H1 (cell line): ENCODE results near the gene GABRE. TPM values are rescaled to one million over a fixed set of nuclear protein-coding genes. Genes with fewer than 3 reads are reported as not detected.

Experiments
- CTCF ChIA-PET: fragments of 300-600 bp; sonication (Branson Sonifier 250); formaldehyde crosslinking; loops from one replicate; lab custom pipeline; 2021; ENCODE audit not compliant: partially characterized antibody; lab: Charles Lee
- POLR2A ChIA-PET: fragments of 300-600 bp; sonication (Branson Sonifier 250); formaldehyde crosslinking; loops from one replicate; lab custom pipeline; 2021; ENCODE audit warnings: inconsistent platforms; ENCODE audit not compliant: partially characterized antibody; lab: Charles Lee
- DNase-seq, 2 experiments: peaks; one replicate each; pipeline versions ENCODE4 v3.0.0 to v3.0.0-alpha.2; 2010 to 2022; ENCODE audit warnings: low spot score in 2 of 2, low read depth in 1 of 2, mixed read lengths in 1 of 2
- FAIRE-seq: peaks from 2 replicates; lab custom pipeline; 2011; peaks lifted over from hg19 to GRCh38; lab: Jason Lieb, UNC
- H2AFZ ChIP-seq: 2 replicates; pipeline ENCODE4 v1.8.1; 2012; ENCODE audit warnings: low read length, inconsistent platforms
- H2AK5ac ChIP-seq: 2 replicates; pipeline ENCODE4 v1.6.1; 2013; ENCODE audit warnings: low read depth, low read length
- H2BK120ac ChIP-seq: replicated peaks from 2 replicates; pipeline ENCODE3; 2013; ENCODE audit warnings: low read depth, low read length, inconsistent platforms
- H2BK12ac ChIP-seq: 2 replicates; pipeline ENCODE4 v1.6.1; 2013; ENCODE audit warnings: low read depth, low read length
- H2BK15ac ChIP-seq: 2 replicates; pipeline ENCODE4 v1.6.1; 2013; ENCODE audit warnings: low read length
- H2BK20ac ChIP-seq: 2 replicates; pipeline ENCODE4 v1.6.1; 2013; ENCODE audit warnings: low read length
- H2BK5ac ChIP-seq: 2 replicates; pipeline ENCODE4 v1.6.1; 2013; ENCODE audit warnings: low read depth, low read length
- H3K14ac ChIP-seq: 2 replicates; pipeline ENCODE4 v1.6.1; 2013; ENCODE audit warnings: inconsistent platforms; ENCODE audit not compliant: insufficient read length
- H3K18ac ChIP-seq: 2 replicates; pipeline ENCODE4 v1.6.1; 2013; ENCODE audit warnings: low read length; ENCODE audit errors: extremely low read depth
- H3K23ac ChIP-seq: 2 replicates; pipeline ENCODE4 v1.6.1; 2013; ENCODE audit warnings: inconsistent platforms; ENCODE audit not compliant: insufficient read length
- H3K23me2 ChIP-seq: 2 replicates; pipeline ENCODE4 v1.6.1; 2013; ENCODE audit warnings: low read depth, low read length
- H3K27ac ChIP-seq: 2 replicates; pipeline ENCODE4 v1.6.1; 2011; ENCODE audit warnings: low read depth, low read length, inconsistent platforms
- H3K27me3 ChIP-seq, 4 experiments: replicated peaks in 1 of 4; 1 replicate in 1 of 4; 2 replicates in 3 of 4; pipeline versions ENCODE4 v1.6.1 to v1.8.1; 2011 to 2013; ENCODE audit warnings: low read length in 3 of 4, mild to moderate bottlenecking in 3 of 4, inconsistent platforms in 2 of 4, mixed read lengths in 2 of 4, moderate library complexity in 1 of 4; ENCODE audit not compliant: control insufficient read depth in 3 of 4, insufficient read depth in 3 of 4; ENCODE audit errors: extremely low read depth in 1 of 4
- H3K36me3 ChIP-seq, 4 experiments: 2 replicates each; pipeline versions ENCODE4 v1.6.1 to v1.8.1; 2011 to 2013; ENCODE audit warnings: mild to moderate bottlenecking in 4 of 4, low read length in 3 of 4, moderate library complexity in 2 of 4, control low read depth in 1 of 4, inconsistent platforms in 1 of 4; ENCODE audit not compliant: insufficient read depth in 4 of 4, control insufficient read depth in 2 of 4
- H3K4ac ChIP-seq: replicated peaks from 2 replicates; pipeline ENCODE3; 2013; ENCODE audit warnings: low read length, low read depth, mixed read lengths, inconsistent platforms; ENCODE audit not compliant: insufficient read length
- H3K4me1 ChIP-seq, 4 experiments: replicated peaks in 1 of 4; 1 replicate in 1 of 4; 2 replicates in 3 of 4; pipeline versions ENCODE4 v1.6.1 to v1.8.1; 2011 to 2013; ENCODE audit warnings: low read length in 3 of 4, inconsistent platforms in 2 of 4, mixed read lengths in 1 of 4; ENCODE audit not compliant: insufficient read depth in 4 of 4, control insufficient read depth in 3 of 4
- H3K4me2 ChIP-seq, 2 experiments: 2 replicates each; pipeline versions ENCODE4 v1.6.1 to v1.8.1; 2011 to 2013; ENCODE audit warnings: low read depth in 2 of 2, low read length in 2 of 2, control low read depth in 1 of 2, inconsistent platforms in 1 of 2, mild to moderate bottlenecking in 1 of 2; ENCODE audit not compliant: insufficient read depth in 1 of 2
- H3K4me3 ChIP-seq, 4 experiments: fragments of 200-600, 300-600 bp in 1 of 4; sonication (generic), shearing (Covaris generic), sonication (Bioruptor Twin) in 1 of 4; 2 replicates each; pipeline versions ENCODE4 v1.5.1 to v1.8.1; 2011 to 2016; ENCODE audit warnings: low read length in 4 of 4, low read depth in 3 of 4, control low read depth in 2 of 4, inconsistent platforms in 2 of 4, mild to moderate bottlenecking in 2 of 4, mixed read lengths in 1 of 4, moderate library complexity in 1 of 4; ENCODE audit not compliant: insufficient read depth in 2 of 4; ENCODE audit errors: extremely low read depth in 1 of 4
- H3K56ac ChIP-seq: replicated peaks from 2 replicates; pipeline ENCODE3; 2013; ENCODE audit warnings: low read depth, mild to moderate bottlenecking, mixed read lengths, low read length, inconsistent platforms; ENCODE audit not compliant: insufficient read length
- H3K79me1 ChIP-seq: 2 replicates; pipeline ENCODE4 v1.6.1; 2013; ENCODE audit warnings: low read depth, low read length, control low read depth
- H3K79me2 ChIP-seq, 2 experiments: 2 replicates each; pipeline versions ENCODE4 v1.6.1 to v1.8.1; 2012 to 2013; ENCODE audit warnings: low read length in 2 of 2, mild to moderate bottlenecking in 2 of 2, inconsistent platforms in 1 of 2; ENCODE audit not compliant: insufficient read depth in 2 of 2, control insufficient read depth in 1 of 2
- H3K9ac ChIP-seq, 4 experiments: replicated peaks in 1 of 4; 1 replicate in 1 of 4; 2 replicates in 3 of 4; pipeline versions ENCODE4 v1.6.1 to v1.8.1; 2011 to 2013; ENCODE audit warnings: low read depth in 3 of 4, low read length in 3 of 4, control low read depth in 2 of 4, mild to moderate bottlenecking in 2 of 4, moderate library complexity in 2 of 4, inconsistent platforms in 1 of 4; ENCODE audit errors: extremely low read depth in 1 of 4
- H3K9me3 ChIP-seq, 2 experiments: 2 replicates each; pipeline versions ENCODE4 v1.6.1 to v1.8.1; 2012 to 2013; ENCODE audit warnings: mild to moderate bottlenecking in 2 of 2, moderate library complexity in 2 of 2, control low read depth in 1 of 2, inconsistent platforms in 1 of 2, low read depth in 1 of 2, low read length in 1 of 2, mixed read lengths in 1 of 2; ENCODE audit not compliant: insufficient read depth in 2 of 2
- H4K20me1 ChIP-seq, 2 experiments: replicated peaks in 1 of 2; 2 replicates each; pipeline versions ENCODE3 to v1.8.1; 2011 to 2013; ENCODE audit warnings: inconsistent platforms in 2 of 2, low read length in 2 of 2, mild to moderate bottlenecking in 1 of 2; ENCODE audit not compliant: insufficient read depth in 2 of 2, control insufficient read depth in 1 of 2
- H4K5ac ChIP-seq: 2 replicates; pipeline ENCODE4 v1.6.1; 2013; ENCODE audit warnings: low read length, low read depth, mixed read lengths, inconsistent platforms; ENCODE audit not compliant: insufficient read length
- H4K8ac ChIP-seq: 2 replicates; pipeline ENCODE4 v1.8.0; 2013; ENCODE audit warnings: mild to moderate bottlenecking, moderate library complexity, low read length, inconsistent platforms; ENCODE audit not compliant: insufficient read depth; ENCODE audit errors: extremely low read depth
- H4K91ac ChIP-seq: replicated peaks from 2 replicates; pipeline ENCODE3; 2013; ENCODE audit warnings: low read length, mixed read lengths, inconsistent platforms; ENCODE audit not compliant: insufficient read length
- BACH1 ChIP-seq: IDR thresholded peaks from 2 replicates; pipeline ENCODE4 v1.6.1; 2012; ENCODE audit warnings: low read length, improper control_type of control experiment
- CEBPB ChIP-seq: IDR thresholded peaks from 2 replicates; pipeline ENCODE4 v1.6.1; 2012; ENCODE audit warnings: low read depth, low read length
- CHD1 ChIP-seq: IDR thresholded peaks from 2 replicates; pipeline ENCODE4 v1.6.1; 2012; ENCODE audit warnings: low read depth, low read length, improper control_type of control experiment
- CHD2 ChIP-seq: IDR thresholded peaks from 2 replicates; pipeline ENCODE4 v1.6.1; 2012; ENCODE audit warnings: low read length, improper control_type of control experiment
- E2F6 ChIP-seq: IDR thresholded peaks from 2 replicates; pipeline ENCODE4 v1.6.1; 2012; ENCODE audit warnings: inconsistent platforms
- GTF2F1 ChIP-seq: IDR thresholded peaks from 2 replicates; pipeline ENCODE4 v1.6.1; 2012; ENCODE audit warnings: low read depth, low read length, improper control_type of control experiment, borderline replicate concordance
- JUND ChIP-seq: IDR thresholded peaks from 2 replicates; pipeline ENCODE4 v1.6.1; 2011; ENCODE audit warnings: mild to moderate bottlenecking, improper control_type of control experiment, low read length
- KDM5A ChIP-seq: fragments of 200-600 bp; IDR thresholded peaks from 2 replicates; pipeline ENCODE4 v1.7.1; 2012; ENCODE audit warnings: mild to moderate bottlenecking, low read length, inconsistent platforms, mixed read lengths
- NRF1 ChIP-seq: IDR thresholded peaks from 2 replicates; pipeline ENCODE4 v1.6.1; 2011; ENCODE audit warnings: mild to moderate bottlenecking, low read depth, low read length, improper control_type of control experiment
- POLR2AphosphoS5 ChIP-seq: IDR thresholded peaks from 2 replicates; pipeline ENCODE4 v1.6.1; 2011; ENCODE audit warnings: low read depth, low read length
- RNF2 ChIP-seq: fragments of 200-900, 300-1000 bp; sonication (generic); IDR thresholded peaks from 2 replicates; pipeline ENCODE4 v1.7.1; 2016; ENCODE audit warnings: borderline replicate concordance, low read depth, mild to moderate bottlenecking, antibody characterized with exemption, low read length; ENCODE audit not compliant: poor library complexity, severe bottlenecking; ENCODE audit errors: missing control alignments
- SIN3A ChIP-seq, 2 experiments: IDR thresholded peaks in 1 of 2; conservative IDR thresholded peaks in 1 of 2; 2 replicates each; pipeline ENCODE4 v1.6.1; 2011 to 2012; ENCODE audit warnings: low read length in 2 of 2, improper control_type of control experiment in 1 of 2, low read depth in 1 of 2, mild to moderate bottlenecking in 1 of 2
- SIX5 ChIP-seq: IDR thresholded peaks from 2 replicates; pipeline ENCODE4 v1.6.1; 2011; ENCODE audit warnings: mild to moderate bottlenecking, low read depth, low read length
- SUZ12 ChIP-seq: fragments of 200-600 bp; sonication (generic); IDR thresholded peaks from 2 replicates; pipeline ENCODE4 v1.6.1; 2012; ENCODE audit warnings: mild to moderate bottlenecking, inconsistent platforms, low read length, moderate library complexity, mixed read lengths
- TAF1 ChIP-seq: IDR thresholded peaks from 2 replicates; pipeline ENCODE4 v1.6.1; 2011; ENCODE audit warnings: mild to moderate bottlenecking, low read depth, low read length
- WGBS, 2 experiments: shearing (Covaris generic) in 1 of 2; methylation state at CpG; one replicate each; pipeline versions ENCODE4 v1.1.6 to v1.1.7; 2013 to 2015; ENCODE audit warnings: low lambda C conversion rate in 2 of 2, mixed read lengths in 2 of 2, inconsistent platforms in 1 of 2, low coverage in 1 of 2, missing lambda C conversion rate in 1 of 2; ENCODE audit not compliant: insufficient replicate concordance in 2 of 2, insufficient coverage in 1 of 2, insufficient read length in 1 of 2; ENCODE audit errors: extremely low coverage in 1 of 2, missing lambda C conversion rate in 1 of 2; 5-methylcytosine and 5-hydroxymethylcytosine counted together
- polyA plus RNA-seq, 7 experiments: library from polyadenylated mRNA; depleted of rRNA in 3 of 7; stranded (reverse) in 5 of 7; unstranded in 2 of 7; fragments of >200 nt in 5 of 7; fragments of 200-250 nt in 2 of 7; gene quantifications; 1 replicate in 5 of 7; 2 replicates in 1 of 7; 4 replicates in 1 of 7; pipeline versions ENCODE4 v1.2.1 to v1.2.3, GENCODE V29; 2011 to 2013; ENCODE audit warnings: missing spikeins in 2 of 7, mixed read lengths in 2 of 7
- total RNA-seq: library from RNA; stranded (reverse); fragmentation: NEBNext Ultra II Directional; extraction: Animal tissue kit (Norgen Biotek cat#: 25700); gene quantifications from 2 replicates; pipeline ENCODE4 v1.2.1, GENCODE V29; 2021

Gene GABRE
- total and polyA plus RNA-seq, 2 of the 8 experiments (the other 6 are each of a cell fraction or from before 2014, with no cell fraction given) = 5.5 to 7.0 TPM

- peaks cover 0 to 3% (median 0%) of the 10 kb centered on the region in 4 experiments; a peak in 1 of 7 replicates for H3K4me1 ChIP-seq
- no peak overlapping the region for H3K18ac ChIP-seq
- H3K14ac ChIP-seq = no peak overlapping the region
- H3K27me3 ChIP-seq = no peaks in the 10 kb centered on the region
- no peak for DNase-seq
- H3K23ac ChIP-seq = no peak overlapping the region
- no peaks in the 10 kb centered on the region for H3K36me3 ChIP-seq
- no peak overlapping the region for H3K4me2 ChIP-seq
- H2BK120ac ChIP-seq = no peak overlapping the region
- H2AFZ ChIP-seq = no peak overlapping the region
- no peak overlapping the region for H2BK12ac ChIP-seq
- no peaks in the 10 kb centered on the region for H3K23me2 ChIP-seq
- H3K9me3 ChIP-seq = no peaks in the 10 kb centered on the region
- WGBS, 2 experiments = 52% methylated on average over 3 of the region's 6 CpGs; no CpG with 5 or more reads in 1 of the 2 experiments
- H3K4me3 ChIP-seq = no peak overlapping the region
- no peak overlapping the region for H4K91ac ChIP-seq
- ChIA-PET CTCF (no interaction called here), POLR2A (no interaction called here)
- H2AK5ac ChIP-seq = no peak overlapping the region
- H2BK20ac ChIP-seq = no peak overlapping the region
- H4K5ac ChIP-seq = no peak overlapping the region
- no peaks in the 10 kb centered on the region for H4K20me1 ChIP-seq
- no peak overlapping the region for H2BK5ac ChIP-seq
- H3K27ac ChIP-seq = no peak overlapping the region
- no peak for FAIRE-seq
- H3K9ac ChIP-seq = no peak overlapping the region
- no peak overlapping the region for H3K56ac ChIP-seq
- H3K79me2 ChIP-seq = no peaks in the 10 kb centered on the region
- H3K4ac ChIP-seq = no peak overlapping the region
- H4K8ac ChIP-seq = no peak overlapping the region
- no peaks in the 10 kb centered on the region for H3K79me1 ChIP-seq
- H2BK15ac ChIP-seq = no peak overlapping the region
- TF ChIP-seq SUZ12 (no peak), GTF2F1 (no peak), SIX5 (no peak), NRF1 (no peak), CEBPB (no peak), SIN3A (conservative IDR thresholded peaks at IDR 0.05 in 1 of 2, IDR thresholded peaks at IDR 0.05 in 1 of 2; ENCODE audit: low read depth in 1 of 2, low read length in 2 of 2) (no peak), RNF2 (no peak), CHD1 (no peak), CHD2 (no peak), KDM5A (no peak), E2F6 (no peak), BACH1 (no peak), POLR2AphosphoS5 (no peak), TAF1 (no peak), JUND (no peak)
Measured at GRCh38 chrX:151920530-151920929, 53.9 kb downstream of the GABRE start.
